Natural killer cell (primary cell): Measurements from ENCODE around the gene PIGT. TPM values are rescaled to one million over a fixed set of nuclear protein-coding genes. Genes with fewer than 3 reads are reported as not detected.

Experiments
- ATAC-seq, 3 donors: fragments of 150-1000 bp in 2 of 3; fragments of 200-7000 bp in 1 of 3; cut with Tn5 transposase; 1 replicate in 1 of 3; 2 replicates in 2 of 3; pipeline ENCODE4 v1.10.0; 2021; ENCODE audit warnings: mild to moderate bottlenecking in 2 of 3, moderate library complexity in 2 of 3
- DNase-seq, 2 donors: peaks; one replicate each; pipeline versions ENCODE4 v3.0.0 to v3.0.0-alpha.2; 2013 to 2021; ENCODE audit warnings: mixed read lengths in 1 of 2
- H3K27ac ChIP-seq: one replicate; pipeline ENCODE4 v1.5.1; 2013; ENCODE audit warnings: mild to moderate bottlenecking, low read length
- H3K27me3 ChIP-seq: one replicate; pipeline ENCODE4 v1.6.1; 2013; ENCODE audit warnings: low read length; ENCODE audit not compliant: control insufficient read depth, insufficient read depth
- H3K36me3 ChIP-seq: one replicate; pipeline ENCODE4 v1.6.1; 2013; ENCODE audit warnings: low read length; ENCODE audit not compliant: control insufficient read depth, insufficient read depth
- H3K4me1 ChIP-seq: one replicate; pipeline ENCODE4 v1.6.1; 2013; ENCODE audit warnings: low read length; ENCODE audit not compliant: control insufficient read depth, insufficient read depth
- H3K4me3 ChIP-seq: one replicate; pipeline ENCODE4 v1.5.1; 2013; ENCODE audit warnings: low read length
- H3K9me3 ChIP-seq: one replicate; pipeline ENCODE4 v1.6.1; 2013; ENCODE audit warnings: low read length; ENCODE audit not compliant: control insufficient read depth, insufficient read depth
- H3K27ac Mint-ChIP-seq, 2 donors: one replicate each; pipeline ENCODE4 v1.8.0; 2022; ENCODE audit warnings: mild to moderate bottlenecking in 2 of 2, mixed read lengths in 2 of 2, moderate library complexity in 1 of 2
- H3K27me3 Mint-ChIP-seq, 2 donors: one replicate each; pipeline ENCODE4 v1.8.0; 2022; ENCODE audit warnings: low read depth in 2 of 2, mixed read lengths in 2 of 2
- H3K36me3 Mint-ChIP-seq: one replicate; pipeline ENCODE4 v1.8.0; 2022; ENCODE audit warnings: mixed read lengths
- H3K4me1 Mint-ChIP-seq, 2 donors: one replicate each; pipeline ENCODE4 v1.8.0; 2022; ENCODE audit warnings: mixed read lengths in 2 of 2
- H3K4me3 Mint-ChIP-seq: one replicate; pipeline ENCODE4 v1.8.0; 2022; ENCODE audit warnings: mild to moderate bottlenecking, moderate library complexity, mixed read lengths
- H3K9me3 Mint-ChIP-seq, 2 donors: one replicate each; pipeline ENCODE4 v1.8.0; 2022; ENCODE audit warnings: mixed read lengths in 2 of 2
- WGBS: methylation state at CpG from one replicate; pipeline ENCODE4 v1.1.7; 2013; ENCODE audit warnings: missing lambda C conversion rate; ENCODE audit not compliant: insufficient coverage; 5-methylcytosine and 5-hydroxymethylcytosine counted together
- intact Hi-C: fragments of 100-400 bp; cut with micrococcal nuclease; formaldehyde crosslinking; loops from one replicate; pipeline ENCODE4 v1.14.2; 2022
- total RNA-seq, 4 donors: library from RNA; stranded (reverse); fragments of 120-200 nt in 1 of 4; gene quantifications; one replicate each; pipeline versions ENCODE4 v1.2.3 to v1.2.4, GENCODE V29; 2013 to 2022
- TF ChIP-seq, protein P1 (sequence below): fragments of 200-600 bp; IDR thresholded peaks from one replicate; pipeline ENCODE4 v1.8.0; 2022; ENCODE audit warnings: antibody characterized with exemption

PIGT gene
- total RNA-seq, 3 donors from 2014 or later (not counting 1 experiment from before 2014, with no cell fraction given) = 173 to 190 (median 187) TPM

DNA sequence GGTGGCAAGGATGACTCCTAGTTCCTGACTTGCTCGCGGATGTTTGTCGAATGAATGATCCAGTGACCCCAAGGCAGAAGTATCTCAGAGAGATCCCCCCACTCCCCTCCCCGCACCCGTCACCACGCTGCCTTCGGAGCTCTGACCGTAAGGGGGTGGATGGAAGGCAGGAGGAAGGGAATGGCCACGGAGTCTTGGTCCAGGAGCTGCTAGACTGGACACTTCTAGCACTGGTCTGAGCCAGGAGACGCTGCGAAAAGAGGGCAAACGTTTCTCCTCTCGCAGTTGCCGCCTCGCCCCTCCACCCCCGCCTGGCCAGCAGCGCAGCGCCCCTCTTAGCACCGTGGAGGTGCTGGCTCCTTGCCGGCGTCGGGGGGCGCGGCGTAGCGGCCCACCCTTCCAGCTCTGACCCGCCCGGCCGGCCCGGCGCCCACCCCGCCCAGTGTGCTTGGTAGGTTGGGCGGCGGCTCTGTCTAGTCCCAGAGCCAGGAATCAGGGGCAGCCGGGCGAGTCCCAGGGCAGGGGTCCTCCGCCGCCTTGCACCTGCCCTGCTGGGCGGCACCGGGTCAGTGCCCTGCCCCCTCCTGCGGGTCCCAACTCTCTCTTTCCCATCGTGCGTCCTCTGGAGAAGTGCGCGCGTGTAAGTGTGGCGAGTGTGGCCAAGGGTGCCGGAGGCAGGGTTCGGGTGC is 10.2 kb upstream of the PIGT start:
- H3K27ac ChIP-seq = no peak overlapping the region
- no peaks in the 10 kb centered on the region for H3K27me3 ChIP-seq
- H3K4me3 Mint-ChIP-seq = peak overlapping the region; percentile 79
- intact Hi-C loops = no loop called here
- H3K4me1 ChIP-seq = peaks cover 20% of the 10 kb centered on the region
- ATAC-seq (peak; percentile 39 to 52 (median 45)), DNase-seq (peak in 1 of 2 donors; percentile 20)
- peak overlapping the region; percentile 18 to 71 for H3K27ac Mint-ChIP-seq
- no peaks in the 10 kb centered on the region for H3K9me3 Mint-ChIP-seq
- peaks cover 7% of the 10 kb centered on the region for H3K9me3 ChIP-seq
- no peaks in the 10 kb centered on the region for H3K36me3 Mint-ChIP-seq
- no peaks in the 10 kb centered on the region for H3K36me3 ChIP-seq
- TF ChIP-seq, protein P1, sequence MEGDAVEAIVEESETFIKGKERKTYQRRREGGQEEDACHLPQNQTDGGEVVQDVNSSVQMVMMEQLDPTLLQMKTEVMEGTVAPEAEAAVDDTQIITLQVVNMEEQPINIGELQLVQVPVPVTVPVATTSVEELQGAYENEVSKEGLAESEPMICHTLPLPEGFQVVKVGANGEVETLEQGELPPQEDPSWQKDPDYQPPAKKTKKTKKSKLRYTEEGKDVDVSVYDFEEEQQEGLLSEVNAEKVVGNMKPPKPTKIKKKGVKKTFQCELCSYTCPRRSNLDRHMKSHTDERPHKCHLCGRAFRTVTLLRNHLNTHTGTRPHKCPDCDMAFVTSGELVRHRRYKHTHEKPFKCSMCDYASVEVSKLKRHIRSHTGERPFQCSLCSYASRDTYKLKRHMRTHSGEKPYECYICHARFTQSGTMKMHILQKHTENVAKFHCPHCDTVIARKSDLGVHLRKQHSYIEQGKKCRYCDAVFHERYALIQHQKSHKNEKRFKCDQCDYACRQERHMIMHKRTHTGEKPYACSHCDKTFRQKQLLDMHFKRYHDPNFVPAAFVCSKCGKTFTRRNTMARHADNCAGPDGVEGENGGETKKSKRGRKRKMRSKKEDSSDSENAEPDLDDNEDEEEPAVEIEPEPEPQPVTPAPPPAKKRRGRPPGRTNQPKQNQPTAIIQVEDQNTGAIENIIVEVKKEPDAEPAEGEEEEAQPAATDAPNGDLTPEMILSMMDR = no peak
- peaks cover 7 to 32% of the 10 kb centered on the region in 2 donors for H3K4me1 Mint-ChIP-seq
- WGBS = under 1% methylated on average over 46 of the region's 49 CpGs
- H3K27me3 Mint-ChIP-seq = peaks cover 0 to 3% of the 10 kb centered on the region in 2 donors
- H3K4me3 ChIP-seq = peak overlapping the region; percentile 64

DNA sequence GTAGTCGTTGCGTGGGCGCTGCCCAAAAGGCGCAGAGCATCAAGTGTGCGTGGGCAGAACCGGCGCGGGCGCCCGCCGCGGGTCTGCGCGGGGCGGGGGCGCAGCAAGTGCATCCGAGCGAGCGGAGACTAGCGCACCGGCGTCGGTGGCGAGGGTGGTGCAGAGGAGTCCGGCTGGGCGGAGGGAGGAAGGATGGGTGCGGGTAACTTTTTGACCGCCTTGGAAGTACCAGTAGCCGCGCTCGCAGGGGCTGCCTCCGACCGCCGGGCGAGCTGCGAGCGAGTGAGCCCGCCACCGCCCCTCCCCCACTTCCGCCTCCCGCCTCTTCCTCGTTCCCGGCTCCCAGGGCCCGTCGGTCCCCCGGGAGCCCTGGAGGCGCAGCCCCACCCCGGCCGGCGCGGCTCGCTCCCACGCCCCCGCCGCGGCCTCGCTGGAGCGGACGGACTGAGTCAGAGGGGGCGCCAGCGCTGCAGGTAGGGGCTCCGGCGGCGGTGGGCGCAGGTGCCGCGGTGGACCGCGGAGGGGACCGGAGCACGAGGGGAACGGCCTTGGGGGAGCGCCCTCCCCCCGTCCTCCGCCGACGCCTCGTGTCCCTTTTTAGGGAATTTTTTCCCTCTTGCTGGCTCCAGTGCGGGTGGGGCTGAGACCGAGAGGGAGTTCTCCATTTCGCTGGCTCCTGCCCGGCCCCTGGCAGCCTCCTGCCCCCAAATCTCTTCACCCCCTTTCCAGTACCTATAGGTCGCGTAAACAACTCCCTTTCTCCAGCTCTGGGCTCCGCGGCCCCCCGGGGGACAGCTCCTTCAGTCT is 9.5 kb upstream of the PIGT start:
- intact Hi-C loops = no loop called here
- H3K27ac Mint-ChIP-seq = peak overlapping the region; percentile 63 to 86
- Histone ChIP-seq H3K27me3 (no peaks in the 10 kb centered on the region), H3K9me3 (peaks cover under 1% of the 10 kb centered on the region), H3K4me3 (peak overlapping the region; percentile 64), H3K36me3 (peaks cover 2% of the 10 kb centered on the region), H3K4me1 (peaks cover 20% of the 10 kb centered on the region), H3K27ac (peak overlapping the region; percentile 20)
- H3K27me3 Mint-ChIP-seq = peaks cover 0 to 3% of the 10 kb centered on the region in 2 donors
- under 1% methylated on average over 84 of the region's 87 CpGs for WGBS
- H3K4me3 Mint-ChIP-seq = peak overlapping the region; percentile 84
- H3K4me1 Mint-ChIP-seq = peaks cover 7 to 32% of the 10 kb centered on the region in 2 donors
- H3K9me3 Mint-ChIP-seq = no peaks in the 10 kb centered on the region
- TF ChIP-seq, protein P1 = no peak
- ATAC-seq = peak; percentile 22 to 65 (median 60)
- peak in 1 of 2 donors; percentile 66 for DNase-seq
- H3K36me3 Mint-ChIP-seq = no peaks in the 10 kb centered on the region

DNA sequence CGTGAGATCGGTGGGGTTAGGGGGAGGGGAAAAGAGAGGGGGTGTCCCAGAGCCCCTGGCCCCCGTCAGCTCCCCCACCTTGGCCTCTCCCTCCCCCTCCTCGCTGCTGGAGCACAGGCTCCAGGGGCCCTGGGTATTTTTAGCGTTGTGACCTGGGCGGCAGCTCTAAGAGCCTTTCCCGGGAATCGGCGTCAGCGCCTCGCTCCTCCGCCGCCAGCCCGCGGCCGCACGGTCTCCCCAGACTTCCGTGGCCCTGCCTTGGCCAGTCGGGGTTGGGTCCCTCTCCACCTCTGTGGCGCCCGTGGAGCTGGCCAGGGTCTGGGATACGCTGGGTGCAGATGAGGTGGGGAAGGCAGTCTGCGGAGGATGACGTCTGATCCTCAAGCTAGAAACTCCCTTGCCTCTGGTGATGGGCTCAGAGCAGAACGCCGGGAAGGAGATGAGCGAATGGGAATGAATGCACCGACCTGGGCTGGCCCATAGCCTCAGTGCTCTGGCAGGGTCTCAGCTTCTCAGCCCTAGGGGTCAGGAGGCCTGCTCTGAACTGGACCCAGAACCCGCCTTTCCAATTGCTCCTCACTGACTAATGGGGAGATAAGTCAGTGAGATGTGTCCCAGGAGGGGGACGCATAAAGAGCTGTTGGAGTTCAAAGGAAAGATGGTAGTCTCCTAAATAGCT is 8.7 kb upstream of the PIGT start:
- Mint-ChIP-seq H3K27ac (peak overlapping the region; percentile 63 to 86), H3K27me3 (peaks cover 0 to 3% of the 10 kb centered on the region in 2 donors)
- WGBS = 45% methylated on average over 28 of the region's 30 CpGs

More for the DNA sequence above, 8.7 kb upstream of the PIGT start:
- H3K4me1 Mint-ChIP-seq = peaks cover 7 to 32% of the 10 kb centered on the region in 2 donors
- intact Hi-C loops = no loop called here
- H3K4me3 Mint-ChIP-seq = peak overlapping the region; percentile 84
- H3K9me3 ChIP-seq = no peaks in the 10 kb centered on the region
- peak overlapping the region; percentile 64 for H3K4me3 ChIP-seq
- no peaks in the 10 kb centered on the region for H3K36me3 Mint-ChIP-seq
- peak overlapping the region; percentile 20 for H3K27ac ChIP-seq
- H3K4me1 ChIP-seq = peaks cover 20% of the 10 kb centered on the region
- no peaks in the 10 kb centered on the region for H3K27me3 ChIP-seq
- H3K36me3 ChIP-seq = peaks cover 2% of the 10 kb centered on the region
- ATAC-seq = no peak
- H3K9me3 Mint-ChIP-seq = no peaks in the 10 kb centered on the region
- DNase-seq = peak in 1 of 2 donors; percentile 52
- TF ChIP-seq, protein P1 = no peak
